GM12873 (cell line): Measurements from ENCODE around the gene CPLANE1.

Experiments
- TF ChIP-seq, protein P1 (sequence below): IDR thresholded peaks from 2 replicates; pipeline ENCODE4 v1.5.1; 2012; ENCODE audit warnings: low read depth, mild to moderate bottlenecking, moderate library complexity, low read length, control low read depth; ENCODE audit not compliant: insufficient read depth; ENCODE audit errors: missing control alignments

CPLANE1 gene

GRCh38 chr5:37214550-37214949 is 34.6 kb downstream of the CPLANE1 start:
- TF ChIP-seq, protein P1, sequence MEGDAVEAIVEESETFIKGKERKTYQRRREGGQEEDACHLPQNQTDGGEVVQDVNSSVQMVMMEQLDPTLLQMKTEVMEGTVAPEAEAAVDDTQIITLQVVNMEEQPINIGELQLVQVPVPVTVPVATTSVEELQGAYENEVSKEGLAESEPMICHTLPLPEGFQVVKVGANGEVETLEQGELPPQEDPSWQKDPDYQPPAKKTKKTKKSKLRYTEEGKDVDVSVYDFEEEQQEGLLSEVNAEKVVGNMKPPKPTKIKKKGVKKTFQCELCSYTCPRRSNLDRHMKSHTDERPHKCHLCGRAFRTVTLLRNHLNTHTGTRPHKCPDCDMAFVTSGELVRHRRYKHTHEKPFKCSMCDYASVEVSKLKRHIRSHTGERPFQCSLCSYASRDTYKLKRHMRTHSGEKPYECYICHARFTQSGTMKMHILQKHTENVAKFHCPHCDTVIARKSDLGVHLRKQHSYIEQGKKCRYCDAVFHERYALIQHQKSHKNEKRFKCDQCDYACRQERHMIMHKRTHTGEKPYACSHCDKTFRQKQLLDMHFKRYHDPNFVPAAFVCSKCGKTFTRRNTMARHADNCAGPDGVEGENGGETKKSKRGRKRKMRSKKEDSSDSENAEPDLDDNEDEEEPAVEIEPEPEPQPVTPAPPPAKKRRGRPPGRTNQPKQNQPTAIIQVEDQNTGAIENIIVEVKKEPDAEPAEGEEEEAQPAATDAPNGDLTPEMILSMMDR: no peak

DNA sequence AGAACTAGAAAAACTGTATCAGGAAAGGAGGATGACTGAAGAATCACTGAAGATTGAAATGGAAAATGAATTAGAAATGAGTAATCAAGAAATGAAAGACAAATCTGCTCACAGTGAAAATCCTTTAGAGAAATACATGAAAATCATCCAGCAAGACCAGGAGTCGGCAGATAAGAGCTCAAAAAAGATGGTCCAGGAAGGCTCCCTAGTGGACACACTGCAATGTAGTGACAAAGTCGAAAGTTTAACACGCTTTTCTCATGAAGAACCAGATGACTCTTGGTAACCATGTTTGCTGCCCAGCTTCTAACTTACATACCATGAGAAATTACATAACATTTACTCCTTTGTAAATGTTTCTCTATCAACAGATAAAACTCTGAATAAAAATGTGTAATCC is 37.1 kb downstream of the CPLANE1 start:
- TF ChIP-seq, protein P1: no peak

DNA sequence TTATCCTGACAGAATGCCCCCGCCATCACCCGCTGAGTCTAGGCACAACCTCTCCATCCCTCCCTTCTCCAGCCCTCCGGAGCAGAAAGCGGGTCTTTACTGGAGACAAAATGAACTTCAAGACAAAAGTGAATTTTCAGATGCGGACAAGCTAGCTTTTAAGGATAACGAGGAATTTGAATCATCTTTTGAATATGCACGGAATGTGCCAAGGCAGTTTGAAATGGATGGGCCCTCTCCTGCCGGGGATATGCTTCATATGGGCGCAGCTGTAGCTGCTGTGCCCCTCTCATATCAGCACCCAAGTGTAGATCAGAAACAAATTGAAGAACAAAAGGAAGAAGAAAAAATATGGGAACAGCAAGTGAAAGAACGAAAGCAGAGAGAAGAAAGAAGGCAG is 37.5 kb downstream of the CPLANE1 start:
- TF ChIP-seq, protein P1: no peak

GRCh38 chr5:37208883-37209797 is 40.0 kb downstream of the CPLANE1 start:
- TF ChIP-seq, protein P1: no peak

DNA sequence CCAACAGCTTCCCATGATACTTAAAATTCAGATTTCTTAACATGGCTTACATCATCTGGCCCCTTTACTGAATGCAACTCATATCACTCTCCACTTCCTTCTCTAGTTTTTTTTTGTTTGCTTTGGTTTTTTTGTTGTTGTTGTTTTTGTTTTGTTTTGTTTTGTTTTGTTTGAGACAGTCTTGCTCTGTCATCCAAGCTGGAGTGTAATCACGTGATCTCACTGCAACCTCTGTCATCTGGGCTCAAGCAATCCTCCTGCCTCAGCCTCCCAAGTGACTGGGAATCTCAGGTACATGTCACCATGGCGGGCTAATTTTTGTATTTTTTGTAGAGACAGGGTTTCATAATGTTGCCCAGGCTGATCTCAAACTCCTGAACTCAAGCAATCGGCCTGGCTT is 41.4 kb downstream of the CPLANE1 start:
- TF ChIP-seq, protein P1: no peak

DNA sequence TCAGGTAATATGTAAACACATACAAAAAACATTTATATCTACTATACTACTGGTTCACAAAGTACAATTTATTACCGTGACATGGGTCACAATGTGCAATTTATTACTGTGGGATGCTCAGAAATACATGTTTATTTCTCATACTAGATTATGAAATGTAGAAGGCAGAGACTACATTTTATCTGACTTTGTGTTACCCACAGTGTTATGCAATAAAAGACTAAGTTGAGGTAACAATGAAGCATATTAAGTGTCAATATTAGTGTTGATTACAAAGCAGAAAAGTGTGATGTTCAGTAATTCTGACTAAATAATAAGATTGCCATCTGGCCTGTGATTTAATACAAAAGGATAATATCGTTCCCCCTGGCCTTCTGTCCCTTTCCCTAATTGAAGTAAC is 42.4 kb downstream of the CPLANE1 start:
- TF ChIP-seq, protein P1: no peak

DNA sequence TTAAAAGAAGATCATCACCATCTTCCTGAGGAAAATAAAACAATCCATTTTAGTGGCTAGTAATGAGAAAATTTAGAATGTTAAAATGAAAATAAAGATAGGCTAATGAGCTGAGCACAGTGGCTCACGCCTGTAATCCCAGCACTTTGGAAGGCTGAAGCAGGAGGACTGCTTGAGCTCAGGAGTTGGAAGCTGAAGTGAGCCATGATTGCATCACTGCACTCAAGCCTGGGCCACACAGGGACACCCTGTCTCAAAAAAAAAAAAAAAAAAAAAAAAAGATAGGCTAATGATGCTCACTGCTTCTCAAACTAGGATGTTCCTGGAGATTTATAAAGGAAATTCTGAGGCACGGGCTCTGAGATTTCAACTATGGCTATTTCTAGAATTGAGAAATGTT is 50.3 kb downstream of the CPLANE1 start:
- TF ChIP-seq, protein P1: no peak
